ENCODE results near the gene GRB10. TPM values are rescaled to one million over a fixed set of nuclear protein-coding genes. Genes with fewer than 3 reads are reported as not detected.

GRB10 gene
- total RNA-seq, 4 donors from 2014 or later, result 54.0 to 69.1 (median 61.6) TPM

DNA sequence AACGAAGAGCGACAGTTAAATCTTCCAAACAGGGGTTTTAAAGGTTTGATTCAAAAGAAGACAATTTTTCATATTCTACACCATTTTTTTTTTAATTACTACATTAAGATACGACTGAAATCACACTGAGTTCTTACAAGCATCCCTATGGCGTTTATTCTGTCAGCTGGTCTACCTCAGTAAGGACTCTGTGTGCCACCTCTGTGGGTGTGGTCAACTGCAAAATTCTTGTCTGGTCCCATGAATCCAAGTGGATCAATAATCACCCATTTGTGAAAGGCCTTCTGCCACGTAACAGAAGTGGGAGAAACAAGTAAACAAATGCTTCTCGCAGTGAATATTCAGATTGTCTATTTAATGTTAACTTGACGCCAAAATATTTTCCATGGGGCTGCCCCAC lies 104.1 kb downstream of the GRB10 start:
- no peak overlapping the region for H3K4me3 ChIP-seq
- 73% methylated on average over 7 of the region's 7 CpGs for WGBS
- no peak for DNase-seq (ENCODE audit: extremely low spot score)
- intact Hi-C loops (cut with DNase I), result loop anchor here (2.0 to 5.0 kb wide), 2 partner anchors 81 to 210 kb away; no protein-coding TSS in a partner anchor
- H3K27me3 ChIP-seq, result no peaks in the 10 kb centered on the region
- peaks cover 59 to 77% (median 71%) of the 10 kb centered on the region in 4 donors for H3K4me1 ChIP-seq
- H3K9me3 ChIP-seq, result no peaks in the 10 kb centered on the region
- H3K36me3 ChIP-seq, result peaks cover 0 to 15% (median 10%) of the 10 kb centered on the region in 4 donors
- no peak for TF ChIP-seq CTCF (IDR thresholded peaks at IDR 0.05)
- TF ChIP-seq POLR2A (IDR thresholded peaks at IDR 0.05; ENCODE audit: low read depth), result no peak
- TF ChIP-seq POLR2AphosphoS5 (IDR thresholded peaks at IDR 0.05), result no peak
- no peak for TF ChIP-seq EP300 (IDR thresholded peaks at IDR 0.05)
- no peak overlapping the region for H3K27ac ChIP-seq (replicated peaks in 1 of 4)

- Histone ChIP-seq H3K9me3 (no peaks in the 10 kb centered on the region), H3K4me1 (peaks cover 59 to 76% (median 70%) of the 10 kb centered on the region in 4 donors), H3K27me3 (no peaks in the 10 kb centered on the region), H3K4me3 (no peak overlapping the region), H3K27ac (replicated peaks in 1 of 4) (no peak overlapping the region), H3K36me3 (peaks cover 0 to 24% (median 18%) of the 10 kb centered on the region in 4 donors)
- intact Hi-C loops (cut with DNase I), result loop anchor here (5.0 kb wide), 1 partner anchor 80 kb away; no protein-coding TSS in a partner anchor
- WGBS, result 91% methylated on average over 7 of the region's 7 CpGs
- no peak for DNase-seq (ENCODE audit: extremely low spot score)
- no peak for TF ChIP-seq POLR2AphosphoS5 (IDR thresholded peaks at IDR 0.05)
- TF ChIP-seq POLR2A (IDR thresholded peaks at IDR 0.05; ENCODE audit: low read depth), result no peak
- TF ChIP-seq EP300 (IDR thresholded peaks at IDR 0.05), result no peak
- TF ChIP-seq CTCF (IDR thresholded peaks at IDR 0.05), result no peak
These were observed 105.1 kb downstream of the GRB10 start for GRCh38 chr7:50677638-50677996.

GRCh38 chr7:50676740-50677637 lies 105.7 kb downstream of the GRB10 start:
- no peak for DNase-seq (ENCODE audit: extremely low spot score)
- WGBS, result 76% methylated on average over 13 of the region's 13 CpGs
- Histone ChIP-seq H3K27ac (replicated peaks in 1 of 4) (peak overlapping the region in 2 of 4 donors; percentile 2 to 44), H3K27me3 (no peaks in the 10 kb centered on the region), H3K4me1 (peaks cover 56 to 70% (median 65%) of the 10 kb centered on the region in 4 donors), H3K36me3 (peaks cover 0 to 31% (median 24%) of the 10 kb centered on the region in 4 donors), H3K4me3 (no peak overlapping the region), H3K9me3 (no peaks in the 10 kb centered on the region)
- TF ChIP-seq EP300 (IDR thresholded peaks at IDR 0.05) (no peak), POLR2AphosphoS5 (IDR thresholded peaks at IDR 0.05) (no peak)
- intact Hi-C loops (cut with DNase I), result loop anchor here (5.0 kb wide), 1 partner anchor 80 kb away; no protein-coding TSS in a partner anchor

- Histone ChIP-seq H3K36me3 (peaks cover 0 to 35% (median 26%) of the 10 kb centered on the region in 4 donors), H3K27ac (replicated peaks in 1 of 4) (peak overlapping the region in 1 of 4 donors; percentile 44), H3K4me3 (no peak overlapping the region), H3K27me3 (no peaks in the 10 kb centered on the region), H3K4me1 (peaks cover 47 to 62% (median 58%) of the 10 kb centered on the region in 4 donors), H3K9me3 (no peaks in the 10 kb centered on the region)
- intact Hi-C loops (cut with DNase I), result loop anchor here (5.0 kb wide), 1 partner anchor 79 kb away; no protein-coding TSS in a partner anchor
- WGBS, result 80% methylated on average over 3 of the region's 5 CpGs
- TF ChIP-seq EP300 (IDR thresholded peaks at IDR 0.05), result no peak
- no peak for TF ChIP-seq CTCF (IDR thresholded peaks at IDR 0.05)
- no peak for TF ChIP-seq POLR2A (IDR thresholded peaks at IDR 0.05; ENCODE audit: low read depth)
- TF ChIP-seq POLR2AphosphoS5 (IDR thresholded peaks at IDR 0.05), result no peak
- DNase-seq (ENCODE audit: extremely low spot score), result no peak
These were observed 106.6 kb downstream of the GRB10 start for GRCh38 chr7:50676079-50676478.
